Transverse colon (tissue), 4 donors: ENCODE measurements around the gene IL1RL2. TPM values are rescaled to one million over a fixed set of nuclear protein-coding genes. Genes with fewer than 3 reads are reported as not detected.

ENCODE experiments used
- DNase-seq: peaks from one replicate; pipeline ENCODE4 v3.0.0-alpha.2; 2019
- H3K27ac ChIP-seq, 4 donors: fragments of 200-600 bp; sonication (generic); 2 replicates each; pipeline ENCODE4 v1.5.1; 2016 to 2018; ENCODE audit warnings: inconsistent platforms in 4 of 4
- H3K27me3 ChIP-seq: fragments of 200-600 bp; sonication (generic); 2 replicates; pipeline ENCODE4 v1.5.1; 2017; ENCODE audit warnings: inconsistent platforms
- H3K36me3 ChIP-seq, 4 donors: fragments of 200-600 bp; sonication (generic); 2 replicates each; pipeline ENCODE4 v1.5.1; 2017 to 2019; ENCODE audit warnings: inconsistent platforms in 4 of 4
- H3K4me1 ChIP-seq, 4 donors: fragments of 200-600 bp; sonication (generic); 2 replicates each; pipeline ENCODE4 v1.5.1; 2017 to 2020; ENCODE audit warnings: inconsistent platforms in 4 of 4
- H3K4me3 ChIP-seq, 4 donors: fragments of 200-600 bp; sonication (generic); 1 replicate in 1 of 4; 2 replicates in 3 of 4; pipeline versions ENCODE4 v1.5.1 to v1.6.1; 2017 to 2019; ENCODE audit warnings: inconsistent platforms in 4 of 4
- H3K9me3 ChIP-seq, 2 donors: fragments of 200-600 bp; sonication (generic); 2 replicates each; pipeline ENCODE4 v1.5.1; 2017 to 2019; ENCODE audit warnings: inconsistent platforms in 2 of 2
- EP300 ChIP-seq: sonication (generic); formaldehyde crosslinking; IDR thresholded peaks from one replicate; pipeline ENCODE4 v1.6.1; 2017; ENCODE audit warnings: antibody characterized with exemption, low read depth
- POLR2A ChIP-seq: fragments of 450-650 bp; IDR thresholded peaks from one replicate; pipeline ENCODE4 v1.6.1; 2016; ENCODE audit warnings: antibody characterized with exemption, mild to moderate bottlenecking, moderate library complexity
- POLR2AphosphoS5 ChIP-seq, 3 donors: sonication (generic); formaldehyde crosslinking; IDR thresholded peaks; one replicate each; pipeline ENCODE4 v1.6.1; 2016; ENCODE audit warnings: antibody characterized with exemption in 3 of 3
- WGBS, 2 donors: methylation state at CpG; one replicate each; pipeline ENCODE4 v1.1.5; 2018; ENCODE audit warnings: low coverage in 1 of 2; 5-methylcytosine and 5-hydroxymethylcytosine counted together
- in situ Hi-C, 4 donors: fragments of 200-750 bp; cut with MboI; loops; one replicate each; pipeline versions ENCODE4 v1.15.0 to v1.15.1; 2017; ENCODE audit warnings: low sequenced_read_pairs in 3 of 4, low pct_ligation_motif_present in 1 of 4, low pct_unique_long_range_greater_than_20kb in 1 of 4
- intact Hi-C: fragments of 100-400 bp; cut with DNase I; formaldehyde crosslinking; loops from one replicate; pipeline ENCODE4 v1.15.1; 2023; ENCODE audit warnings: low total_unique reads
- total RNA-seq, 4 donors: library from RNA; depleted of rRNA; stranded (reverse); fragments of >200 nt; gene quantifications; one replicate each; pipeline ENCODE4 v1.1.0, GENCODE V29; 2016
- TF ChIP-seq, protein P1 (sequence below), 5 experiments: fragments of 200-600 bp in 3 of 5; fragments of 450-650 bp in 2 of 5; sonication (generic) in 3 of 5; IDR thresholded peaks; 1 replicate in 2 of 5; 2 replicates in 3 of 5; pipeline ENCODE4 v1.5.1; 2016 to 2017; ENCODE audit warnings: antibody characterized with exemption in 5 of 5, inconsistent platforms in 3 of 5, mild to moderate bottlenecking in 2 of 5, moderate library complexity in 1 of 5

Gene IL1RL2
- total RNA-seq, 4 donors from 2014 or later = 1.5 to 1.9 TPM; not detected in 2

DNA sequence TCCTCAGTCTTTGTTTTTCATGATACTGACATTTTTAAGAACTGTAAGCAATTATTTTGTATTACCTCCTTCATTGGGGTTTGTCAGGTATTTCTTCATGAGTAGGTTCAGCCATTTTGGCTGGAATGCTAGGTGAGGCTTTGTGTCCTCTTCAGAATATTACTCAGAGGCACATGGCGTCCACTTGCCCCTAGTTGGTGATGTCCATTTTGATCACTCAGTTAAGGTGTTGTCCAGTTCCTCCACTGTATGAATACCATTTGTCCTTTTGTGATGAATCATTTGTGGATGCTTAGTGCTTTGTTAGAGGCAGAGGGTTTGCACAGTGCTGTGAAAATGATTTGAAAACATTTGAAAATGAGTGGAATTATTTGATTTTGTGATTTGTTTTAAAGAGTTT is 4.7 kb downstream of the IL1RL2 start:
- H3K9me3 ChIP-seq = no peaks in the 10 kb centered on the region
- H3K4me3 ChIP-seq = no peak overlapping the region
- peaks cover 0 to 19% (median 7%) of the 10 kb centered on the region in 4 donors for H3K4me1 ChIP-seq
- no peaks in the 10 kb centered on the region for H3K27me3 ChIP-seq
- H3K36me3 ChIP-seq = no peaks in the 10 kb centered on the region
- no peak for DNase-seq
- TF ChIP-seq EP300 = no peak
- TF ChIP-seq POLR2A = no peak
- no peak for TF ChIP-seq POLR2AphosphoS5 (IDR thresholded peaks at IDR 0.05)
- TF ChIP-seq, protein P1, sequence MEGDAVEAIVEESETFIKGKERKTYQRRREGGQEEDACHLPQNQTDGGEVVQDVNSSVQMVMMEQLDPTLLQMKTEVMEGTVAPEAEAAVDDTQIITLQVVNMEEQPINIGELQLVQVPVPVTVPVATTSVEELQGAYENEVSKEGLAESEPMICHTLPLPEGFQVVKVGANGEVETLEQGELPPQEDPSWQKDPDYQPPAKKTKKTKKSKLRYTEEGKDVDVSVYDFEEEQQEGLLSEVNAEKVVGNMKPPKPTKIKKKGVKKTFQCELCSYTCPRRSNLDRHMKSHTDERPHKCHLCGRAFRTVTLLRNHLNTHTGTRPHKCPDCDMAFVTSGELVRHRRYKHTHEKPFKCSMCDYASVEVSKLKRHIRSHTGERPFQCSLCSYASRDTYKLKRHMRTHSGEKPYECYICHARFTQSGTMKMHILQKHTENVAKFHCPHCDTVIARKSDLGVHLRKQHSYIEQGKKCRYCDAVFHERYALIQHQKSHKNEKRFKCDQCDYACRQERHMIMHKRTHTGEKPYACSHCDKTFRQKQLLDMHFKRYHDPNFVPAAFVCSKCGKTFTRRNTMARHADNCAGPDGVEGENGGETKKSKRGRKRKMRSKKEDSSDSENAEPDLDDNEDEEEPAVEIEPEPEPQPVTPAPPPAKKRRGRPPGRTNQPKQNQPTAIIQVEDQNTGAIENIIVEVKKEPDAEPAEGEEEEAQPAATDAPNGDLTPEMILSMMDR (IDR thresholded peaks at IDR 0.05) = no peak
- intact Hi-C loops (no loop called here), in situ Hi-C loops (no loop called here)
- no peak overlapping the region for H3K27ac ChIP-seq
- WGBS, 2 donors = 75 to 100% methylated on average over 1 of the region's 1 CpG

DNA sequence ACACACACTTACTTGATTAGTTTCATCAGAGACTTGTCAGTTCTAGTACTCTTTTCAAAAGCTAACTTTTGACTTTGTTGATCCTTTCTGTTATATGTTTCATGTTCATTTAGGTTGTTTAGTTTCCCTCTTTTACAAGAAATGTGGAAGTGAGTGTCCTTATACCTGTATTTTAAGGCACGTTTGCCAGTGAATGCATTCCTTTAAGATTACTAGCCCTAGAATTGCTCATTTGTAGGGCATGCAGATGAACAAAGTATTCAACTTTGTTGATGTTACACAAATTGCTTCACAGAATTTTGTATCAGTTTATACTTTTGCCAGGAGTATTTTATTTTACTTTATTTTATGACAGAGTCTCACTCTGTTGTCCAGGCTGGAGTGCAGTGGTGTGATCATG is 6.3 kb downstream of the IL1RL2 start:
- DNase-seq = no peak
- in situ Hi-C loops = no loop called here
- WGBS, 2 donors = 63 to 83% methylated on average over 1 of the region's 1 CpG
- peaks cover 0 to 7% (median under 1%) of the 10 kb centered on the region in 4 donors for H3K4me1 ChIP-seq
- H3K9me3 ChIP-seq = no peaks in the 10 kb centered on the region
- H3K4me3 ChIP-seq = no peak overlapping the region
- no peak for TF ChIP-seq POLR2A
- TF ChIP-seq, protein P1 (IDR thresholded peaks at IDR 0.05) = no peak
- no peak for TF ChIP-seq EP300
- TF ChIP-seq POLR2AphosphoS5 (IDR thresholded peaks at IDR 0.05) = no peak
- intact Hi-C loops = no loop called here
- H3K27me3 ChIP-seq = no peaks in the 10 kb centered on the region
- no peak overlapping the region for H3K27ac ChIP-seq
- no peaks in the 10 kb centered on the region for H3K36me3 ChIP-seq

GRCh38 chr2:102194609-102195268 is 7.9 kb downstream of the IL1RL2 start:
- Histone ChIP-seq H3K9me3 (no peaks in the 10 kb centered on the region), H3K27ac (no peak overlapping the region), H3K27me3 (no peaks in the 10 kb centered on the region), H3K4me3 (no peak overlapping the region), H3K4me1 (peaks cover 0 to 5% (median 0%) of the 10 kb centered on the region in 4 donors), H3K36me3 (no peaks in the 10 kb centered on the region)
- 74 to 80% methylated on average over 5 of the region's 5 CpGs for WGBS, 2 donors
- intact Hi-C loops = no loop called here
- TF ChIP-seq POLR2AphosphoS5 (IDR thresholded peaks at IDR 0.05) (no peak), POLR2A (no peak), EP300 (no peak)
- TF ChIP-seq, protein P1 (IDR thresholded peaks at IDR 0.05) = no peak
- DNase-seq = no peak
- in situ Hi-C loops = no loop called here

- Histone ChIP-seq H3K36me3 (no peaks in the 10 kb centered on the region), H3K4me1 (no peaks in the 10 kb centered on the region), H3K27ac (no peak overlapping the region), H3K27me3 (no peaks in the 10 kb centered on the region), H3K9me3 (no peaks in the 10 kb centered on the region), H3K4me3 (no peak overlapping the region)
- TF ChIP-seq EP300 = no peak
- no peak for TF ChIP-seq POLR2A
- TF ChIP-seq, protein P1 (IDR thresholded peaks at IDR 0.05) = no peak
- TF ChIP-seq POLR2AphosphoS5 (IDR thresholded peaks at IDR 0.05) = no peak
- intact Hi-C loops (no loop called here), in situ Hi-C loops (no loop called here)
- WGBS, 2 donors = 72 to 83% methylated on average over 2 to 5 of the region's 5 CpGs
- DNase-seq = no peak
Measured at GRCh38 chr2:102197389-102198137, 10.7 kb downstream of the IL1RL2 start.
